Measurements from ENCODE around the gene ANAPC4.

GRCh38 chr4:25440478-25441030, 63.5 kb downstream of the ANAPC4 start:
- TF ChIP-seq CTCF (IDR thresholded peaks at IDR 0.05) (no peak), SIN3A (IDR thresholded peaks at IDR 0.05; ENCODE audit: borderline replicate concordance, insufficient read depth, low read depth, low read length) (no peak), REST (IDR thresholded peaks at IDR 0.05; ENCODE audit: insufficient read depth in 1 of 2, low read depth in 2 of 2, low read length in 1 of 2) (no peak), TCF7L2 (IDR thresholded peaks at IDR 0.05; ENCODE audit: low read depth, low read length) (no peak), POLR2AphosphoS5 (IDR thresholded peaks at IDR 0.05; ENCODE audit: low read depth, low read length) (no peak)
